Choroid plexus epithelial cell (primary cell): ENCODE measurements around the gene FYB1.

ENCODE experiments used
- DNase-seq: peaks from one replicate; pipeline ENCODE4 v3.0.0-alpha.2; 2010; ENCODE audit warnings: low read depth
- H3K4me3 ChIP-seq: 2 replicates; pipeline ENCODE4 v1.5.1; 2011; ENCODE audit warnings: low read depth, mild to moderate bottlenecking, control low read depth, low read length, moderate library complexity
- CTCF ChIP-seq: conservative IDR thresholded peaks from 2 replicates; pipeline ENCODE4 v1.5.1; 2011; ENCODE audit warnings: low read depth, mild to moderate bottlenecking, control low read depth, inconsistent platforms, low read length, moderate library complexity

The FYB1 gene

GRCh38 chr5:39099831-39100230, 119.5 kb downstream of the FYB1 start:
- H3K4me3 ChIP-seq = no peak overlapping the region
- TF ChIP-seq CTCF = no peak
- DNase-seq = no peak

DNA sequence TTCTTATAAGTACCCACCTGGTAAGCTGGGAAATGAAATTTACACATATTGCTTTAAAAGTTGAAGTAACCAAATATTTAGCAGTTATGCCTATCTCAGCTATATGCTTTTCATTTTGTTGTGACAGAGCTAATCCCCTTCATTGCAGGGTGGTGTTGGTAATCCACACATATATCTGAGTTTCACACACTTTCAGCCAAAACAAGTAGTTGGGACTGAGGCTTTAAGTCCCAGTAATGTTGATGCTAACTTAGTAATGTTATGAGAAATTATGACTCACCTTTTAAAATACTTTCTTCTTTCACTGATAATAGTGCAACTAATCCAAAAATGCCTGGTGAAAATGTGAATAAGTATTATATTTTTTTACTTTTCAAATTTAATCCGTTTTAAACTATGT, 126.0 kb downstream of the FYB1 start:
- no peak for TF ChIP-seq CTCF
- no peak overlapping the region for H3K4me3 ChIP-seq
- DNase-seq = peak; percentile 49

GRCh38 chr5:39092581-39093351, 126.6 kb downstream of the FYB1 start:
- TF ChIP-seq CTCF = no peak
- no peak overlapping the region for H3K4me3 ChIP-seq
- DNase-seq = peak; percentile 26

GRCh38 chr5:39091940-39092580, 127.3 kb downstream of the FYB1 start:
- DNase-seq = no peak
- no peak overlapping the region for H3K4me3 ChIP-seq
- no peak for TF ChIP-seq CTCF

DNA sequence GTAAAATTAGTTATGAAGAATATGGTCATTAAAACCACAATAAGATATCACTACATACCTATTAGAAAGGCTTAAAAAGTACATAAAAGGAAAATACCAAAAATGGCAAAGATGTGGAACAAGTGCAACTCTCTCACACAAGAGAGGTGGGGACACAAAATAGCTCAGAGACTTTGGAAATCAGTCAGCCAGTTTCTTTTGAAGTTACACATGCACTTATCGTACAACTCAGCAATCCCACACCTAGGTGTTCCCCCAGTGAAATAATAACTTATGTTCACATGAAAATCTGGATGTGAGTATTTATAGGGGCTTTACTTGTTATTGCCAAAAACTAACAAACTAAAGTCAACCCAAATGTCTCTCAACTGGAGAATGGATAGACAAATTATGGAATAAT, 135.4 kb downstream of the FYB1 start:
- no peak for DNase-seq
- TF ChIP-seq CTCF = no peak
- no peak overlapping the region for H3K4me3 ChIP-seq

DNA sequence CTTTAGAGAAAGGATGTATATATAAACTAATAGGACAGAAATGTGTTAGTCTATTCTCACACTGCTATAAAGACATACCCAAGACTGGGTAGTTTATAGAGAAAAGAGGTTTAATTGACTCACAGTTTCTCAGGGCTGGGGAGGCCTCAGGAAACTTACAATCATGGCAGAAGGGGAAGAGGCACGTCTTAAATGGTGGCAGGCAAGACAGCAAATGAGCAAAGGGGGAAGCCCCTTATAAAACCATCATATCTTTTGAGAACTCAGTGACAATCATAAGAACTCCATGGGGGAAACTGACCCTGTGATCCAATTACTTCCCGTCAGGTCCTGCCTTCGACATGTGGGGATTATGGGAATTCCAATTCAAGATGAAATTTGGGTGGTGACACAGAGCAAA, 136.4 kb downstream of the FYB1 start:
- DNase-seq = no peak
- TF ChIP-seq CTCF = no peak
- no peak overlapping the region for H3K4me3 ChIP-seq

DNA sequence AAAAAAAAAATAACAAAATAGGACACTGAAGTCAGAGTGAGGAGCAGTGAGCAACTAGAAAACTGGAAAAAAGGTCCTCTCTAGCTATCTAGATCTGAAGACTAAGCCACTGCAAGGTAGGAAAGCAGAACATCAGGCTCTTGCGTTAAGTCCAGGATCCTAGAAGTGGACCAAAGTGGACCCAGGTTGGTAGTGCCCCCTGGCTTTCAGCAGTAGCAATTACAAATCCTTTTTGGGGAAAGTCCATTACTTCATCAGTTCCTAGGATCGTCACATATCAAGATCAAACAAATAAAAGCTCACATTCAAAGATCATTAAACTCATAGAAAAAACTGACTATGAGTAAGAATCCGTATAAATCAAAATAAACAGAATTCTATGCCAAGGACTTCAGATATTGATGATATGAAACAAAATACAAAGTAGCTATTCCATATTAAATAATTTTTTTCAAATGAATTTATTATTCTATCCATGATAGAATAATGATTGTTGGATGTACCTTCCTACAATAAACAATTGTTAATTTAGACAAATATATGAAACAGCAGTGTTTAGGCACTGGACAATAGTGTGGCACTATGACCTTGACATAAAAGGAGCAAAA, 138.7 kb downstream of the FYB1 start:
- TF ChIP-seq CTCF = peak; percentile 96
- no peak overlapping the region for H3K4me3 ChIP-seq
- DNase-seq = peak; percentile 93
